HFF-Myc (cell line): Measurements from ENCODE around the gene PCGF3.

Experiments
- DNase-seq: peaks from one replicate; pipeline ENCODE4 v3.0.0-alpha.2; 2011; ENCODE audit warnings: low read depth; ENCODE audit errors: extremely low read depth
- H3K4me3 ChIP-seq: replicated peaks from 2 replicates; pipeline ENCODE4 v1.5.1; 2011; ENCODE audit warnings: low read depth, mild to moderate bottlenecking, control low read depth, low read length
- TF ChIP-seq, protein P1 (sequence below): IDR thresholded peaks from 2 replicates; pipeline ENCODE4 v1.5.1; 2012; ENCODE audit warnings: mild to moderate bottlenecking, low read depth, low read length, control low read depth; ENCODE audit errors: missing control alignments

Gene PCGF3

DNA sequence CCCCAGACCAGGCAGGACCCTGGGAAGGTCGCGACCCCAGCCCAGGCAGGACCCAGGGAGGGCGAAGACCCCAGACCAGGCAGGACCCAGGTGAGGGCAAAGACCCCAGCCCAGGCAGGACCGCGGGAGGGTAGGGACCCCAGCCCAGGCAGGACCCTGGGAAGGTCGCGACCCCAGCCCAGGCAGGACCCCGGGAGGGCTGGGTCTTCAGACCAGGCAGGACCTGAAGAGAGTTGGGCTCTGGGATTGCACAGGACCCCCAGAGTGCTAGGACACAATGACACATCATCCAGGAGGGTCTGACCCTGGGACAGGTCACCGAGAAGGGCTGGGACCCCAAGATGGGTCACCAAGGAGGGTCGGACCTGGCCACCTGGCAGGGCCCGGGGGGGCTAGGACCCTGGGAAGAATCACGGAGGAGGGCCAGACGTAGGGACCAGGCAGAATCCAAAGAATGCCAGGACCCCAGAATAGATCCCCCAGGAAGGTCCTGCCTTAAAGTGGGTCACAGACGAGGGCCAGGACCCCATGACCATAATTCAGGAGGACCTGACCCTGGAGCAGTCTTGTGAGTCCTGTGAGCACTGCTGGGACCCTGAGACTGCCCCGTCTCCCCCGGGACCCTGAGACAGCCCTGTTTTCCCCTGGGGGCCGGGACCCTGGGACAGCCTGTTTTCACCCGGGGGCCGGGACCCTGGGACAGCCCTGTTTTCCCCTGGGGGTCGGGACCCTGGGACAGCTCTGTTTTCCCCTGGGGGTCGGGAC lies 1.4 kb downstream of the PCGF3 start:
- TF ChIP-seq, protein P1, sequence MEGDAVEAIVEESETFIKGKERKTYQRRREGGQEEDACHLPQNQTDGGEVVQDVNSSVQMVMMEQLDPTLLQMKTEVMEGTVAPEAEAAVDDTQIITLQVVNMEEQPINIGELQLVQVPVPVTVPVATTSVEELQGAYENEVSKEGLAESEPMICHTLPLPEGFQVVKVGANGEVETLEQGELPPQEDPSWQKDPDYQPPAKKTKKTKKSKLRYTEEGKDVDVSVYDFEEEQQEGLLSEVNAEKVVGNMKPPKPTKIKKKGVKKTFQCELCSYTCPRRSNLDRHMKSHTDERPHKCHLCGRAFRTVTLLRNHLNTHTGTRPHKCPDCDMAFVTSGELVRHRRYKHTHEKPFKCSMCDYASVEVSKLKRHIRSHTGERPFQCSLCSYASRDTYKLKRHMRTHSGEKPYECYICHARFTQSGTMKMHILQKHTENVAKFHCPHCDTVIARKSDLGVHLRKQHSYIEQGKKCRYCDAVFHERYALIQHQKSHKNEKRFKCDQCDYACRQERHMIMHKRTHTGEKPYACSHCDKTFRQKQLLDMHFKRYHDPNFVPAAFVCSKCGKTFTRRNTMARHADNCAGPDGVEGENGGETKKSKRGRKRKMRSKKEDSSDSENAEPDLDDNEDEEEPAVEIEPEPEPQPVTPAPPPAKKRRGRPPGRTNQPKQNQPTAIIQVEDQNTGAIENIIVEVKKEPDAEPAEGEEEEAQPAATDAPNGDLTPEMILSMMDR = no peak
- peak overlapping the region; percentile 95 for H3K4me3 ChIP-seq
- no peak for DNase-seq

DNA sequence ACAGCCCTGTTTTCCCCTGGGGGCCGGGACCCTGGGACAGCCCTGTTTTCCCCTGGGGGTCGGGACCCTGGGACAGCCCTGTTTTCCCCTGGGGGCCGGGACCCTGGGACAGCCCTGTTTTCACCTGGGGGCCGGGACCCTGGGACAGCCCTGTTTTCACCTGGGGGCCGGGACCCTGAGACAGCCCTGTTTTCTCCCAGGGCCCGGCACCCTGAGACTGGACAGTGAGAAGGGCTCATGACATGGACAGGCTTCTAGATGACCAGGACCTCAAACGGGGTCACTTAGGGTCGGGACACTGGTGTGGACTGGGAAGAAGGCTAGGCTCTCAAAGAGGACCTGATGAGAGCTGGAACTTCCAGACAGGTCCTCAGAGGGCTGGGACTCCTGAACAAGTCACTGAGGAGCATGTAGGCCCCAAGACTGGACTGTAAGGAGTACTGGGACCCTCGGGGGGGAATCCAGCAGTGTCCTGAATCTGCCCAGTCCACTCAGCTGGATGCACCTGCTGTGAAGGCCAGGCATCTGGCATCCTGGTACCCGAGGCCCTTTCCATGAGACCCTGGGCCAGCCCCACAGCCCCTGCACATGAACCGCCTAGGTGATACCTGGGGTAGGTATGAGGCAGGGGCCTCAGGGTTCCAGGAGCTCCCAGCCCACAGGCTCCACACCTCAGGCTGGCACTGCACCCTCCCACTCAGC lies 2.4 kb downstream of the PCGF3 start:
- DNase-seq = no peak
- H3K4me3 ChIP-seq = peak overlapping the region; percentile 19; the same call in 1 of the 2 replicates
- TF ChIP-seq, protein P1 = no peak

DNA sequence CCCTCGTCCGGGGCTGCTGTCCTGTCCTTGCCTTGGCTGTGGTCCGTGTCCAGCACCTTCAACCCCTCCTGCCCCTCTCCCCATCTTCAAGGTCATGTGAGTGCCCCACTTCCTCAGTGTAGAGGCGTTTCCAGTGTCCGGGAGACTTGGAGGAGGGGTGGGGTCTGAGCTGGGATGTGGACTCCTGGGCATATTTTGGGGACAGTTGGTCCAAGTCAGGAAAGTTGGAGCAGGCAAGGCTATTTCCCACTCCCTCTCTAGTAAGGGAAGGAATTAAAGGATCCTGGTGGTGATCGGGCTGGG lies 3.0 kb downstream of the PCGF3 start:
- 0 out of 2 replicates have a peak overlapping the region, but pooled peaks have one; percentile 19 for H3K4me3 ChIP-seq
- TF ChIP-seq, protein P1 = no peak
- no peak for DNase-seq

DNA sequence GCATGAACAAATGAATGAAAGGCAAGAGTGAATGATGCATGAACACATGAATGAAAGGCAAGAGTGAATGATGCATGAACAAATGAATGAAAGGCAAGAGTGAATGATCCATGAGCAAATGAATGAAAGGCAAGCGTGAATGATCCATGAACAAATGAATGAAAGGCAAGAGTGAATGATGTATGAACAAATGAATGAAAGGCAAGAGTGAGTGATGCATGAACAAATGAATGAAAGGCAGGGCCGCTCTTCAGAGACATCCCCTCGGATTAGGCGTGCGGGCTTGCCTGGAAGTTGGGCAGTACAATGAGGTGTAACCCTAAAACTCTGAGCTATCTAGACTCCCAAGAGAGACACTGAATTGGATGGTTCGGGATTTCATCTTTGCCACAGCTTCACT lies 3.7 kb downstream of the PCGF3 start:
- DNase-seq = no peak
- TF ChIP-seq, protein P1 = no peak
- no peak overlapping the region for H3K4me3 ChIP-seq

DNA sequence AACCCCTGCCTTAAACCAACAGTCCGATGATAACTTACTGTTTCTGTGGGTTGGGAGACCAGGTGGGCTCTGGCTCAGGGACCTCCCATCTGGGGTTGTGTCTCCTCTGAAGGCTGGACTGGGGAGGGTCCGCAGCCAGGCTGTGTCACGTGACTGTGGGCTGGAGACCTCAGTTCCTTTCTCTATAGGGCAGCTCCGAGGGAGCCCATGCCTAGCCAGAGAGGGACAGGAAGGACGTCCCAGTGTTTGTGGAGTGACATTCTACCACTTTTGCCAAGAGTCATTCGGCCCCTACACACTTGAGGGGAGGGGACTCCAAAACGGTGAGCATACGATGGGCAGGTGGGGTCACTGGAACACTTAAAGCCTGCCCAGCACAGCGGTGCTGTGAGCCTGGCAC lies 4.5 kb downstream of the PCGF3 start:
- H3K4me3 ChIP-seq = no peak overlapping the region
- DNase-seq = no peak
- TF ChIP-seq, protein P1 = no peak

DNA sequence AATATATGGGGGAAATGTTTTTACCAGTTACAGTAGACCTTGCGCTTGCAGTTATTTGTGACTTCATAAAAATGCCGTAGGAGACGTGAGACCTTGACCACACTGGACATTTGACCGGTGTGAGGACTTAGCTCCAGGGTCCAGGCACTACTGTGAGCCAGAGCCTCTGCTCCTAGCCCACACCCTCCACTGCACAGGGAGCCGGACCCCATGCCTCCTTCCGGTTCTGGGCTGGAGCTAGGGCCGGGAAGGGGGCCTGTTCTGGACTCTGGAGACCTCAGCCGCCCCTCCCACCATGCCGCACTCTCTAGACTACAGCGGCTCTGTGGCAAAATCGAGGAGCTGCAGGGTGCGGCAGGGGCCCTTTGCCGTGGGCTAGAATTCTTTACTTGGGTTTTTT lies 5.3 kb downstream of the PCGF3 start:
- DNase-seq = no peak
- TF ChIP-seq, protein P1 = no peak
- H3K4me3 ChIP-seq = no peak overlapping the region

DNA sequence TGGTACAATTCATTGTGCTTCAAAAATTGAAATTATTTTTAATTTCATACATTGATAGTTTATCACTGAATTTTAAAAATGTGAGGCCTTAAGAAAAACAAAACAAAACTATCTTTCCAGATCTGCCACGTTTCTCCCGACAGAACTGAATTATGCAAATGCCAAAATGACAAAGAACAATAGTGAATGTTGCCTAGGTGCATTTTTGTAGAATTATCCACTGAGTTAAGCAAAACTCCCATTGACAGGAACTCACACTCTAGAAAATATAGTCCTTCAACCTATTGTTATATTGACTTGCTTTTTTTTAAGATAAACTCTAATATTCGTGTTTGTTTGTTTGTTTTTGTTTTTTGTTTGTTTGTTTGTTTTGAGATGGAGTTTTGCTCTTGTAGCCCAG lies 6.5 kb downstream of the PCGF3 start:
- no peak overlapping the region for H3K4me3 ChIP-seq
- DNase-seq = no peak
- TF ChIP-seq, protein P1 = no peak
